ENCODE results near the gene NDUFS8.
A peak's percentile ranks its signal among the peaks of the same experiment; 100 is the strongest.

NDUFS8 gene

DNA sequence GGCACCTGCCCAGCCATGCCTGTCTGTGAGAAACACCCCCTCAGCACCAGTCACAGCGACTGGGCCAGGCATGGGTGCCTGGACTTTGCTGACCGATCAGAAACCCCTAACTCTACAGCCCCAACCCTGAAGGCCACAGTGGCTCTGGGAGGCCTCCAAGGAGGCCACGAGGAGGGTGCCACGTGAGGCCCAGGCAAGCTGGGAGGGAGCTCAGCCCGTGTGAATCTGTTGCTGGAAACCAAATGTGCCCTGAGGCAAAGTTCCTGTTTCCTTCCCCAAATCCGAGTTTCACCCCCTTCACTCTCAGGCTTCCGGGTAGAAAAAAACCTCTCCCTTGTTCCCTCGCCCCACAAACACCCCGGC is 27.9 kb upstream of the NDUFS8 start:
- in situ Hi-C loops (cut with MboI; ENCODE audit: low pct_unique_long_range_greater_than_20kb, low sequenced_read_pairs), result no loop called here
- peak; percentile 71 for DNase-seq

GRCh38 chr11:68002938-68003845 is 27.3 kb upstream of the NDUFS8 start:
- in situ Hi-C loops (cut with MboI; ENCODE audit: low pct_unique_long_range_greater_than_20kb, low sequenced_read_pairs), result no loop called here
- DNase-seq, result no peak

DNA sequence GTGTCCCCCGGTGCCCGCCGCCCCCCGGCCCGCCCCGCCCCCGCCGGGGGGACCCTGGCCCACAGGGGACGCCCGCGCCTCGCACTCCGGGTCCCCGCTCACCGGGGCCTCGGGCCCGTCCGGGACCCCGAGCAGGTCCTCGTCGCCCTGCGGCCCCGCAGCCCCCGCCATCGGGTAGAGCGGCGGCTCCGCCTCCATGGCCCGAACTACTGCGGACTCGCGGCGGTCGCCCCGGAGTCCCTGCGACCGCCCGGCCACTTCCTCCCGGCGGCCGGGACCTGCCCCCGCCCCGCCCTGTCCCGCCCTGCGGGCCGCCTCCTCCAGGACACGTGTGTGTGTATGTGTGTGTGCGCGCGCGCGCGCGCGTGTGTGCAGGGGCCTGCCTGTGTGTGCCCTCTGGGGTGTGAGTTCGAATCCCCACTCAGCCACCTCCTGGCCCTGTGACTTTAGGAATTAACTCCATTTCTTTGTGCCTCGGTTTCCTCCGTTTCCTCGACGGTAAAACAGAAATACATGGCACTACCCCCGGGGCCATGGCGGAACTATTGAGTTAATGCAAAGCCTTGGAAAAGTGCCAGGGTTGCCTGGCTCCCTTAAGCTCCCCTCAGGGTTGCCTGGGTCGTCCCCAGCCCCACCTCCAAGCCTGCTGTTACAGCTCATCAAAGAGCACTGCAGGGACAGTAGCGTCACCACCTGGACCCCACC is 26.5 kb upstream of the NDUFS8 start, which contains the start of gene UNC93B1:
Gene UNC93B1, minus strand, starts transcription at position 252 of the 705 bp plus-strand sequence. Its CDS starts 54 bp downstream, at position 198.
- DNase-seq, result peak; percentile 84

DNA sequence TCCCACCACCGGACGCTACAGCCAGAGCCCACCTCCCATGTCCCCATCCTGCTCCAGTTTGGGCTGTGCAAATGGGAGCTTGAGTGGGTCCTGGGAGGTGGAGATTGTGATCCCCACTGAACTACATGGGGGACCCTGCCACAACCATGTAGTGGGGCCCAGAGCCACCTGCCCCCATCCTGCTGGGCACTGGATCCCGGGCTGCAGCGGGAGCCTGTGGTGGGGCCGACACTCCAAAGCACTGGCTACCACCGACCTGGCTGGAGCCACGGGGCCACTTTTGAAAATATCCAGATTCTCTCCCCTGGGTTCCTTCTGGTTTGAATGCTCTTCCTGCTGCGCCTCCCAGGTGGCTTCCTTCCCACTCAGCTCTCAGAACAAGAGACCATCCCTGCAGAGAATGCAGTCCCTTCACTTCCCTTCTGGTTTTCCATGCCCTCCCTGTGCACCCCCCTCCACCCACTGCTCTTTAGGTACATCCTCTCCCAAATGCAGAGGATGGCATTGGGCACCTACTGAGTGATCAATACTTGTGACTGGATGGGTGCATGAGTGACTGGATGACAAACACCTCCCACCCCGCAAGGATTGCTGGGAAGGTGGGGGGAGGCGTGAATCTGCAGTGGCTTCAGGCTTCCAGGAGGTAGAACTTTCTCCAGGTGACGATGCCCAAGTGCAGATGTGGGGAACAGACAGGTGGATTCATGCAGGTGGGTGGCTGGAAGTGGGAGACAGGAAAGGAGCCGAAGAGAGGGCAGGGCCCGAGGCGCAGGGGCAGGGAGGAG is 25.7 kb upstream of the NDUFS8 start:
- DNase-seq, result no peak
- in situ Hi-C loops (cut with MboI; ENCODE audit: low pct_unique_long_range_greater_than_20kb, low sequenced_read_pairs), result no loop called here

More for the DNA sequence above, 26.5 kb upstream of the NDUFS8 start, which contains the start of gene UNC93B1:
- in situ Hi-C loops (cut with MboI; ENCODE audit: low pct_unique_long_range_greater_than_20kb, low sequenced_read_pairs), result no loop called here

GRCh38 chr11:68006606-68007166 is 23.8 kb upstream of the NDUFS8 start:
- in situ Hi-C loops (cut with MboI; ENCODE audit: low pct_unique_long_range_greater_than_20kb, low sequenced_read_pairs), result no loop called here
- no peak for DNase-seq

- in situ Hi-C loops (cut with MboI; ENCODE audit: low pct_unique_long_range_greater_than_20kb, low sequenced_read_pairs), result no loop called here
- DNase-seq, result no peak
Observed at GRCh38 chr11:68007498-68008380, 22.7 kb upstream of the NDUFS8 start.

- in situ Hi-C loops (cut with MboI; ENCODE audit: low pct_unique_long_range_greater_than_20kb, low sequenced_read_pairs), result no loop called here
Observed at GRCh38 chr11:68008381-68009337, 21.8 kb upstream of the NDUFS8 start.

DNA sequence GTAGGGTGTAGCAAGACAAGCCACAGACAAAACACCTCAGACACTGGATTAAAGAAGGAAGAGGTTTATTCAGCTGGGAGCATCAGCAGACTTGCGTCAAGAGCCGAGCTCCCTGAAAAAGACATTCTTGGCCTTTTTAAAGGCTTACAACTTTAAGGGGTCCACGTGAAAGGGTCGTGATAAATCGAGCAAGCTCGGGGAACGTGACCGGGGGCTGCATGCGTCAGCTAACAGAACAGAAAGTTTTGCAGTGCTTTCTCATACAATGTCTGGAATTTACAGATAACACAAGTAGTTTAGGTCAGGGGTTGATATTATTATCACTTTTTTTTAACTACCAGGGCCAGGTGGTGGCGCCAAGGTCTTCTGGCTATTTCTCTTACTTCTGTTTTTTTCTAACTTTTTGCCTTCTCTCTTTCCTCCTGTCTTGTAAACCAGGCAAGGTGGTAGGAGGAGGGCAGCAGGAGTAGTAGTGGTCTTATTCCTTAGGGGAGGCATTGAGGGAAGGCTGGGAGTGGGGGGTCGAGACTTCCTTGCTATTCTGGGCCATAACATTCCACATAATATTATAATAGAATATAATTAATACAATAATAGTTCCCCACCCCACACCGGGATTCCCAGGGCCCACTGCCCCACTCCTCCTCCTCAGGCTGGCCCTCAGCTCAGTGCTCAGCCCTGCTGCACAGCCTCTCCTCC is 20.9 kb upstream of the NDUFS8 start:
- in situ Hi-C loops (cut with MboI; ENCODE audit: low pct_unique_long_range_greater_than_20kb, low sequenced_read_pairs), result no loop called here
- DNase-seq, result peak; percentile 78

More at GRCh38 chr11:68008381-68009337, 21.8 kb upstream of the NDUFS8 start:
- peak; percentile 20 for DNase-seq

DNA sequence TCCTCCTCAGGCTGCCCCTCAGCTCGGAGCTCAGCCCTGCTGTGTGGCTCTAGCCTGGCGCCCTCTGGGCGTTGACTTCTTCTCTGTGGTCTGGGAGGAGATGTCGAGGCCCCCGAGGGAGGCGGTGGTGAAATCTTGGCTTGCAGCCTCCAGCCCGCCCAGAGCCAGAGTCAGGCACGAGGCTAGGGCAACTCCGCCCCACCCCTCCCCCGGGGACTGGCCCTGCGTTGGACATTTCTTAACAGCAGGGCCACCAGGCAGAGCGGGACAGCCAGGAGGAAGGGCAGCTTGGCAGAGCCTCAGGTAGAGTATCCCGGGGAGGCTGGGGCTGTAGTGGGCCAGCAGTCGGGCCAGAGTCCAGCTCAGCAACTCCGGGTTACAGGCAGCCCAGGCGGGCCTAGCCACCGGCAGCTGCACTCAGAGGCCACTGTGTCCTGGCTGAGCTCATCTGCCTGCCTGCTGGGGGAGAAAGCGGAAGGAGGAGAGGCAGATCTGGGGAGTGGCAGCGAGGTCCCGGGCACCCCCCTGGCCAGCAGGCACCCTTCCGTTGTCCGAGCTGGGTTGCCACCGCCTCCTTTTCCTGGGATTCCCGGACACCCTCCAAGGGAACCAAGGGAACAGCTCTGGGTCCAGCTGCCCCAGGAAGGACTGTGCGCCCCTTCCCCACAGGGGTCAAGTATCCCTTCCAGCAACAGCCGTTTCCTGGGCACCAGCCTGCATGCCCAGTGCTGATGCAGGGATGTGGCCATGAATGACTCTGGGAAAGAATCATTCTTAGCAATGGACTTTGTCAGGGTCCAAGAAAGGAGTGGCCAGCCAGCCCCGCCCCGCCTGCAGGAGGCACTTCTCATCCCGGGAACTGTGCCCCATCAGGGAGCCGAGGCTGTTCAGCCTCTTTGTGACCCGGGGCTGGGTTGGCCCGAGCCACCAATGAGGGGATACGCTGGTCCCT is 20.1 kb upstream of the NDUFS8 start, which contains the start of gene ALDH3B1:
Gene ALDH3B1, plus strand, starts transcription at position 238 of the 952 bp plus-strand sequence. CDS start 4,971 bp downstream, outside the sequence.
- in situ Hi-C loops (cut with MboI; ENCODE audit: low pct_unique_long_range_greater_than_20kb, low sequenced_read_pairs), result no loop called here
- peak; percentile 90 for DNase-seq

- peak; percentile 52 for DNase-seq
Observed at GRCh38 chr11:68011051-68011943, 19.2 kb upstream of the NDUFS8 start.

GRCh38 chr11:68012044-68012842 is 18.2 kb upstream of the NDUFS8 start:
- no peak for DNase-seq
- in situ Hi-C loops (cut with MboI; ENCODE audit: low pct_unique_long_range_greater_than_20kb, low sequenced_read_pairs), result no loop called here

More at GRCh38 chr11:68011051-68011943, 19.2 kb upstream of the NDUFS8 start:
- in situ Hi-C loops (cut with MboI; ENCODE audit: low pct_unique_long_range_greater_than_20kb, low sequenced_read_pairs), result no loop called here

- in situ Hi-C loops (cut with MboI; ENCODE audit: low pct_unique_long_range_greater_than_20kb, low sequenced_read_pairs), result no loop called here
Observed at GRCh38 chr11:68012843-68013610, 17.5 kb upstream of the NDUFS8 start.

GRCh38 chr11:68013611-68014156 is 16.8 kb upstream of the NDUFS8 start:
- DNase-seq, result no peak
- in situ Hi-C loops (cut with MboI; ENCODE audit: low pct_unique_long_range_greater_than_20kb, low sequenced_read_pairs), result no loop called here

More at GRCh38 chr11:68012843-68013610, 17.5 kb upstream of the NDUFS8 start:
- DNase-seq, result no peak

Data from KBM-7 (cell line).